Parathyroid adenoma (tissue), 2 donors: ENCODE data around the gene TAS2R13.

Experiments used
- H2AFZ ChIP-seq: fragments of 300-600 bp; sonication (generic); one replicate; pipeline ENCODE4 v1.7.0; 2017; ENCODE audit warnings: antibody characterized with exemption, mild to moderate bottlenecking
- H3K27ac ChIP-seq: fragments of 300-600 bp; sonication (generic); one replicate; pipeline ENCODE4 v1.7.0; 2017
- H3K27me3 ChIP-seq: fragments of 300-600 bp; sonication (generic); one replicate; pipeline ENCODE4 v1.7.0; 2017; ENCODE audit warnings: low read length; ENCODE audit not compliant: control insufficient read depth, insufficient read depth
- H3K36me3 ChIP-seq: fragments of 300-600 bp; sonication (generic); one replicate; pipeline ENCODE4 v1.7.0; 2017; ENCODE audit warnings: low read length; ENCODE audit not compliant: control insufficient read depth, insufficient read depth
- H3K4me1 ChIP-seq: fragments of 300-600 bp; sonication (generic); one replicate; pipeline ENCODE4 v1.7.0; 2017; ENCODE audit warnings: control low read depth
- H3K4me2 ChIP-seq: fragments of 300-600 bp; sonication (generic); one replicate; pipeline ENCODE4 v1.7.0; 2017; ENCODE audit warnings: low read length
- H3K4me3 ChIP-seq: fragments of 300-600 bp; sonication (generic); one replicate; pipeline ENCODE4 v1.7.0; 2017; ENCODE audit warnings: low read depth, low read length
- H3K79me2 ChIP-seq: fragments of 300-600 bp; sonication (generic); one replicate; pipeline ENCODE4 v1.7.0; 2017; ENCODE audit warnings: control low read depth
- H3K9ac ChIP-seq: fragments of 300-600 bp; sonication (generic); one replicate; pipeline ENCODE4 v1.7.0; 2017; ENCODE audit warnings: mild to moderate bottlenecking
- H3K9me3 ChIP-seq: fragments of 300-600 bp; sonication (generic); one replicate; pipeline ENCODE4 v1.7.0; 2017; ENCODE audit warnings: low read length; ENCODE audit not compliant: control insufficient read depth
- CTCF ChIP-seq: fragments of 300-600 bp; sonication (generic); IDR thresholded peaks from one replicate; pipeline ENCODE4 v1.7.0; 2017; ENCODE audit warnings: antibody characterized with exemption, mild to moderate bottlenecking
- donor health status: primary hyperparathyroidism.

TAS2R13 gene

GRCh38 chr12:10901427-10901826 lies 7.9 kb downstream of the TAS2R13 start:
- H3K36me3 ChIP-seq = no peaks in the 10 kb centered on the region
- no peak for TF ChIP-seq CTCF

GRCh38 chr12:10900972-10901371 lies 8.4 kb downstream of the TAS2R13 start:
- H3K4me2 ChIP-seq = no peak overlapping the region
- no peak overlapping the region for H3K27ac ChIP-seq
- H3K4me3 ChIP-seq = no peak overlapping the region
- H3K27me3 ChIP-seq = no peaks in the 10 kb centered on the region
- no peak overlapping the region for H2AFZ ChIP-seq
- H3K36me3 ChIP-seq = no peaks in the 10 kb centered on the region
- H3K9ac ChIP-seq = no peak overlapping the region
- no peak for TF ChIP-seq CTCF
- peaks cover 5% of the 10 kb centered on the region for H3K79me2 ChIP-seq
- no peaks in the 10 kb centered on the region for H3K4me1 ChIP-seq
- H3K9me3 ChIP-seq = no peaks in the 10 kb centered on the region

More at GRCh38 chr12:10901427-10901826, 7.9 kb downstream of the TAS2R13 start:
- Histone ChIP-seq H3K27me3 (no peaks in the 10 kb centered on the region), H3K9ac (no peak overlapping the region), H2AFZ (no peak overlapping the region), H3K4me1 (no peaks in the 10 kb centered on the region), H3K9me3 (no peaks in the 10 kb centered on the region), H3K4me3 (no peak overlapping the region), H3K4me2 (no peak overlapping the region), H3K27ac (no peak overlapping the region), H3K79me2 (peaks cover 5% of the 10 kb centered on the region)

GRCh38 chr12:10900530-10900929 lies 8.8 kb downstream of the TAS2R13 start:
- Histone ChIP-seq H3K9ac (no peak overlapping the region), H3K9me3 (no peaks in the 10 kb centered on the region), H3K4me3 (no peak overlapping the region), H3K4me2 (no peak overlapping the region), H3K27me3 (no peaks in the 10 kb centered on the region), H3K36me3 (no peaks in the 10 kb centered on the region), H3K4me1 (no peaks in the 10 kb centered on the region), H3K79me2 (peaks cover 5% of the 10 kb centered on the region), H3K27ac (no peak overlapping the region), H2AFZ (no peak overlapping the region)
- no peak for TF ChIP-seq CTCF

DNA sequence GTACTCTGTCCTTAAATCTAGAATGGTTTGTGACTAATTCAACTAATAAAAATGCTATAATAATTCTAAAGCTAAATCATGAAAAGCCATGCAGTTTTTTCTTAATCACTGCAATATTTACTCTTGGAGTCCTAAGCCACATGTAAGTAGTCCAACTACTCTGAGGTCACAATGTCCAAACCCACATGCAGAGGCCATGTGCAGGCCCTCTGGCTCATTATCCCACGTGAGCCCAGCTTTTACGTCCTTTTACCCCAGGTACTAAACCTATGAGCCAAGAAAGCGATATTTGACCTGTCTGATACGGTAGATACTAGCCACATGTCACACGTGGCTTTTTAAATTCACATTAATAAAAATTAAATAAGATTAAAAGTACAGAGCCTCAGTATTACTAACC lies 12.5 kb downstream of the TAS2R13 start:
- TF ChIP-seq CTCF = no peak
- no peaks in the 10 kb centered on the region for H3K36me3 ChIP-seq

DNA sequence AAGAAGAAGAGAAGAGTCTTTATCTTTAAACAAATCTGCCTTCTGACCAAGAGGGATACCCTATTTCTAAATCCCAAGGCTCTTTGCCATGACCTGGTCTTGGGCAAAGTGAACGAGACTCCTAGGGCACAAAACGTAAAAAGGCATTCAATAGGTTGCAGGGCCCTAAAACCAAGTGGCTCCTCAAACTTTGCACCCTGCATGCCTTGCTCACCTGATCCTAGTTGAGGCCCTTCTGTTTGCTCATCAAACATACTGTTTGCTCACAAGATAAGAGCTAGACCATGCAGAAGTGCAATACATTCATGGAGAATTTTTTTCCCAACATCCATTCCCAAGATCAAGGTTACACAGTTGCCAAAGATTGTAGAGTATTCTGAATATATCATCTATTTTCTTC lies 17.4 kb downstream of the TAS2R13 start:
- H3K36me3 ChIP-seq = no peaks in the 10 kb centered on the region
- H3K4me2 ChIP-seq = no peak overlapping the region
- no peak for TF ChIP-seq CTCF
- H3K27ac ChIP-seq = no peak overlapping the region
- no peaks in the 10 kb centered on the region for H3K27me3 ChIP-seq
- no peak overlapping the region for H3K4me3 ChIP-seq
- no peaks in the 10 kb centered on the region for H3K9me3 ChIP-seq
- H2AFZ ChIP-seq = no peak overlapping the region
- H3K9ac ChIP-seq = no peak overlapping the region
- H3K4me1 ChIP-seq = peaks cover 1% of the 10 kb centered on the region
- H3K79me2 ChIP-seq = no peaks in the 10 kb centered on the region

More for the DNA sequence above, 12.5 kb downstream of the TAS2R13 start:
- H3K4me3 ChIP-seq = no peak overlapping the region
- H3K79me2 ChIP-seq = peaks cover 5% of the 10 kb centered on the region
- H3K4me2 ChIP-seq = no peak overlapping the region
- no peak overlapping the region for H2AFZ ChIP-seq
- H3K27me3 ChIP-seq = no peaks in the 10 kb centered on the region
- H3K4me1 ChIP-seq = no peaks in the 10 kb centered on the region
- no peak overlapping the region for H3K9ac ChIP-seq
- no peak overlapping the region for H3K27ac ChIP-seq
- H3K9me3 ChIP-seq = no peaks in the 10 kb centered on the region
